Measurements from ENCODE around the gene WNK2.
"Not testable (repeated sequence)": the region's sequence is repeated elsewhere in the genome, so short reads cannot be mapped to it uniquely, and the experiment has no call there.

The WNK2 gene

DNA sequence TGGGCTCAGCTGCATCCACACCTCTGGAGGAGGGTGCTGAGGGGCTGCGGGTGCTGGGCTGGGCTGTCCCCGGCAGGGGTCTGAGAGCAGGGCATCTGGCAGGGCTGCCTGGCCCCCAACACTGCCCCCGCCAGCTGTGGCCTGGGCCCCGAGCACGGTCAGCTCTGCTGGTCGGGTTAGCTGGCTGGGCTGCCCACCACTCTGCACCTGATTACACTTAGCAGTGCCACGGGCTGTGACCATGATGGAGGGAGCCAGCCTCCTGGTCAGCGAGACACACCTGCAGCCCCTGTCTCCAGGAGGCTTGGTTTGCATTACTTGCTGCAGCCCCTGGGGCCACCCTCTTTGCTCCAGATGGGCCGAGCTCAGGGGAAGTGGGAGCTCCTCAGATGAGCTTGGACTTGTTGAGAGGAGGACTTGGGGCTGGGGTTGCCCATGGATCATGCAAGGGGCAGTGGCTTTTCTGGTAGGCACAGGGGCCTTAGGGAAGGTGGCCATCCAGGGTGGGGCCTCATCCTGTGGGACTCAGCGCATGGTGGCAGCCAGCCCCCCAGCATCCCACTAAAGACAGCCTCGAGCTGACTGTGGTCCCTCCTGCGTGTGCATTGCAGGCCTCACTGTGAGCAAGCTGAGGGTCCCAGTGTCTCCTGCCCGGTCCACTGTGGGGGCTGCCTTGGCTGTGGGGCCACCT, 135.5 kb downstream of the WNK2 start:
- no peak for DNase-seq

DNA sequence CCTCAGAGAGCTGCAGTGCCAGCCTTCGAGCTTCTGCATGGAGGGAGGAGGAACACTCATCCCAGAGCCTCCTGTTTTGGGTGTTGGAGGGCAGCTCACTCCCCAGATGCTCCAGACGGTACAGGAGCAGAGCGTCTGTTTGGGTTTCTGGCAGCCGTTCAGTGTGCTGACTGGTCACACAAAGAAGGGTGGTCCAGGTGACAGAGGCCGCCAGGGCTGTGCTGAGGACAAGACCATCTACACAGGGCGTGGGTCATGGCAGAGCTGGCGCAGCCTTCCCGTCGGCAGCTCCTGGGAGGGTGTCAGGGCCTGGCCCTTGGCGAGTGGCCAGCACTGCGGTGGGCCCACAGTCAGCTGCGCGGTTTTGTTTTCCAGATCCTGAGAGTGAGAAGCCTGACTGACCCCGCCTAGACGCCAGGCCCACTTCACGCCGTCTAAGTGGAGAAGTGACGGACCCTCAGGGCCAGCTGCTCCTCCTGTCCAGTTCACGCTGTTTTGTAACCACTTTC, 136.1 kb downstream of the WNK2 start:
- no peak for DNase-seq

GRCh38 chr9:93320591-93321219, 136.8 kb downstream of the WNK2 start:
- DNase-seq: no peak

DNA sequence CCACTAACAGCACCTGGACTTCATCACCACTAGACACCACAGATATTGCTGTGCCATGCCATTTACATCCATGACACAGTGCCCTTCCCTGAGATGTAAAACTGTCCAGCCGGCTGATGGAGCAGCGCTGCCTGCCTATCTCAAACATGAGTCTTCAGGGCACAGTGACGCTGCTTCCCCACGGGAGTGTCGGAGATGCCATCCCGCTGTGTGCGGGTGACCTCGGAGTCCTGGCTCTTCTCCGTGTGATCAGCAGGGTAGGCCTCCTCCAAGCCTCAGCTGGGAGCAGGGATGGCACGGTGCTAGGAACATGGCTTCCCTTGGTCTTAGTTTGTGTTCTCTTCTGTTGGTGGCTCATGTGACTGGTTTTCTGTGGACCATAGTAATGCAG, 137.3 kb downstream of the WNK2 start:
- DNase-seq: no peak

DNA sequence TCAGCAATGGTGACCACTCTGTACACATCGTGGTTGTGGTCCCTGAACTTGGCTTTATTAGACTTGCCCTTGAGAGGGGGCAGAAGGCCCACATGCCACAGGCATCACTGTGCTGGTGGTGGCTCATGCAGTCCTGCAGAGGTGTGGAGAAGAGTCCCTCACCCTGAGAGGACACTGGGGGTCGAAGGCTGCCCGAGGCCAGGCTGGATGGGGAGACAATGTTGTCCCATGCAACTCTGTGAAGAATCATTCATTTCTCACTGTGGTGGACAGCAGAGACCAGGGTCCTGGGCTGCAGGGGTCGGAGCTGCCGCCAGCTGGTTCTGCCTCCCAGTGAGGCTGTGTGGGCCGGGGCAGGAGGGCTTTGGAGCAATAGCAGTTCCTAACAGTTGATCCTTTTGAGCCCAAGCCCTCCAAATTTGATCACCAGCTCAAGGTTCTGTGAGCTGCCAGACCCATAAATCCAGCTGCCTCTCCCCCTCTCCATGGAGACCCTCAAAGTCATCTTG, 139.6 kb downstream of the WNK2 start:
- DNase-seq: not testable (repeated sequence)

DNA sequence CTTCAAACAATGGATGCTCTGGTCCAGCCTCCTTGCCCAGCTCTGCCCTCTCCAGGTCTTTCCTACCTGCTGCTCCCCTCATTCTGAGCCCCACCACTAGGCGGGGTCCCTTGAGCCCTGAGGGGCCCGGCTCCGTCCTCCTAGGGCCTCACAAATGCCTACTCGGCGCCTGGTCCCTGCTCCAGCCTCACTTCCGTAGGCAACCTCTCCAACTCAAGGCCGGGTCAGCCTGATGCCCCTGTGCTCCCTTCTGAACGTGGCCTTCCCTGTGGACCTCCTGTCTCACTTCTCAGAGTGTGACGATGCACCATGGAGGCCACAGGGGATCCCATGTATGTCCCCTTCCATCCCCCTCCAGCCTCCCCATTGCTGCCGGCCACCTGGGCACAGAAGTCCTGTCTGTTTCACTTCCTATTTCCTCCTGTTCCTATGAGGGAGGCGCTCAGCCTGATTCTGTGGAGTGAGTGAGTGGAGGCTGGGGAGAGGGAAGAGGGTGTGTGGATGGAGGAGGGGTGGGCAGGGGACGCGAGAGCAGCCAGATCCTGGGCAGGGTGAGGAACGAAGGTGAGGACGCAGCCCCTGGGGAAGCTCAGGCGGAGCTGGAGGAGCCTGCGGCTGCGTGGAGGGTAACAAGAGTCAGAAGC, 140.4 kb downstream of the WNK2 start:
- DNase-seq: no peak

GRCh38 chr9:93325307-93326035, 141.5 kb downstream of the WNK2 start:
- DNase-seq: no peak

GRCh38 chr9:93326056-93326455, 142.1 kb downstream of the WNK2 start:
- DNase-seq: no peak

DNA sequence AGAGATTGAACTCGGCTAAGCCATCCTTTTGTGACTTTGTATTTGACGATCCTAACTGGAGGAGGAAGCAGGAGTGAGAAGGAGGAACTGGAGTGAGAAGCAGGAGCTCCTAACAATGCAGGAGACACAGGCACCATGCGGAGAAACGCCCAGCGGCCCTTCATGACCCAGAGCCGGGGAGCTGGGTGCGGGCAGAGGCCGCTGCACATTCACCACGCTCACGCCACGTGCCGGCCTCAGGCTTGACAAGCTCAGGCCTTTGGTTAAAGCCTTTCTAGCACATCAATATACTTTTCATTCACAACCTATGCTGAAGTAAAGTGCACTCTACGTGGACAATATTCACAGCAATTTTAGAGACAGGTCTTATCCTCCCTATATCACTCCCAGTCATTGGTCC, 142.7 kb downstream of the WNK2 start:
- DNase-seq: no peak

DNA sequence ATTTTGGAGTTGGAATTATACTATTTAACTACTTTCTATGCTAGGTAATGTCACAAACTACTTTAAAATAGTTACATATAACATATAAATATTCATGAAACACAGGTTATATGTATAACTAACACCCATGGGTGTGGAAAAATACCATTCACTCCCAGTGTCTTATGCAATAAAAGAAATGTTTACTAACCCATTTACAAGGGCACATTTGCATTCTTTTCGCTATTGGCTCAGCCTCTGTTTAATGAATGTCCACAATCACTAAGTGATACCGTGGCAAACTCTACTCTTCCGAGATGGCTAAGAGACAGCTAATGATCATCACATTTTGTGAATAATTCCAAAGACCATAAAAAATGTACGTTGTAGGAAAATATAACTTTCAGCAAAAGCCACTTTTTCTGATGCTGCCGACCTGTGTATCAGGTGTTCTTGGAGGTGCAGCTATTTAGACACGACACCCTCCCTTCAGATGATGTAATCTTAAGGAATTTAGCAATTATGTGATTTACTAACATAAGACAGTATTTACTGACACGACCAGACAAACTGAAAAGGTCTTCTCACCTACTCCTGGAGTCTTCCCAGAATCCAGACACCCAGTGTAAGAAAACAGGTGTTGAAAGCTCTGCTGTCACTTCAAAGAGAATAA, 145.8 kb downstream of the WNK2 start:
- no peak for DNase-seq

DNA sequence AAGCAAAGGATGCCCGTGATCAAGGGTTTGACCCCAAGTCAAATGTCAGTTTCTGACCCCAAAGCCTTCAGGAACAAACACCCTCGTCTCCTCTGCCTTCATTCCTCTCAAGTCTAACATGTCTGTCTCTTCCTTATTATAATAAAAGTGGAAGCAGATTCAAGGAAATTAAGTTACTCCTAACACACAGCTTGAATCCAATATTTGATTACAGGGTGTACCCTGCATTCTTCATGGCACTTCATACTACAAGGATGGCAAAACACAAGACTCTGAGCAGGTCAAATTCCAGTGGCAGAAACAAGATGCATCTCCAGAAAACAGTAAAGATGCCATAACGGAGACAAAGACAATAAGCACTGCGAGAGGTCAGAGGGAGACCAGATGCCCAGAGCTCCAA, 148.4 kb downstream of the WNK2 start:
- DNase-seq: no peak

DNA sequence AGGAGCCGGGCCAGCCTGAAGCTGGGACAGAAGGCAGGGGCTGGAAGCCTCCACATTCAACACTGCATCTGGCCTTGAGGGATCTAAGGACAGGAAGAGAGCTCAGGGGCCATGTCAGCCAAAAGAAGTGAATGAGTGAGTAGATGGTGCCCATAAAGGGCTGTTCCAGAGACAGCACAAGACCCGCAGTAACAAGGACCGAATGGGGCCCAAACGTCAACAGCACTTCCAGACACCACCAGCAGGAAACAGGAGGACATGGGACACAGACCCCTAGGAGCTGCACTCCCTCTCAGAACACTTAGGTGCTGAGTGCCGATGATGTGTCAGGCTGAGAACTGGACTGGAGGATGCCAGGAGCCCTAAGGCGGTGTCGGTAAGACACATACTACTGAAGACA, 152.8 kb downstream of the WNK2 start:
- no peak for DNase-seq

- DNase-seq: not testable (repeated sequence)
Observed at GRCh38 chr9:93338196-93338595, 154.3 kb downstream of the WNK2 start.

DNA sequence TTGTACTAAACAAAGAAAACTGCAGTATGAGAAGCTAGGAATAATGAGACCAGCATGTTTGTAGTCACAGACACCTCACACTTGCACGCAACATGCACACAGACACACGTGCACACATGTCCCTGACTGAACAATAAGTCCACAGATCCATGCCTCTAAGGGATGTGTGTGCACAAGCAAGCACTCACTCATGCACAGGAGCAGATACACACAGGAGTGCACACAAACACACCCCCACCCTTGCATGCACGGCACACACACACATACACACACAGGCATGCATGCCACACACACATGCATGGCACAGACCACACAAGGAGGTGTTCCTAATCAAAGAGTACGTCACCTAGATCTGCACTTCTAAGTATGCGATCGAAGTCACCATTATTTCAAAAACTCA, 156.2 kb downstream of the WNK2 start:
- DNase-seq: no peak

DNA sequence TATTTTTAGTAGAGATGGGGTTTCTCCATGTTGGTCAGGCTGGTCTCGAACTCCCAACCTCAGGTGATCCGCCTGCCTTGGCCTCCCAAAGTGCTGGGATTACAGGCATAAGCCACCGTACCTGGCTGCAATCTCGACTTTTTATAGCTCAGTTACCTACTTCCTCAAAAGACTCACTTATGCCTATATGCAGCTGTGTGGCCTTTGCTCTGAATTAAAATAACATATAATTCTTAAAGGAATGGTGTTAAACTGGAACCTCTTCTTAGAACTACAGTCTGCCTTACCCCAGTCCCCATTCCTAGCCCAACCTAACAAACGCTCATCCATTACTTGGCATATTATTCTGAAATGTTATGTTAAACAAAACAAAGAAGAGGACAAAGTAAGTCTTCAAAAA, 157.9 kb downstream of the WNK2 start:
- not testable (repeated sequence) for DNase-seq

DNA sequence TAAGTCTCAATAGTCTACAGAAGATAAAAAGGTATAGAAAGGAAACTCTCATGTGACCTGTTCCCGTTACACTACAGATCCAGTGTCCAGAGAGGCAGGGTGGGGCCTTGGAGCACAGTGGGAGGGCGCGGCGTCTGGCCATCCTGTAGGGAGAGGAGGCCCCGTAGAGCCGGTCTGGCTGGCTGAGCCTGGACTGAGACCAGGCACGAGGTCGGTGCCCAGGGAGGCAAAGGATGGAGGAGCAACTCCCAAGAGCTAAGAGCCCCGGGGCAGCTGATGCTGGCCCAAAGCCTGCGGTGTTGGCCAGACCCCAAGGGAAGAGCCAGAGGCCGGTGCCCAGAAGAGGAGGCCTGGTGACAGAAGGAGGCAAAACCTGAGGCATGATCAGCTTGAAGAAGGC, 158.5 kb downstream of the WNK2 start:
- DNase-seq: not testable (repeated sequence)

- DNase-seq: no peak
Observed at GRCh38 chr9:93343663-93344062, 159.7 kb downstream of the WNK2 start.

DNA sequence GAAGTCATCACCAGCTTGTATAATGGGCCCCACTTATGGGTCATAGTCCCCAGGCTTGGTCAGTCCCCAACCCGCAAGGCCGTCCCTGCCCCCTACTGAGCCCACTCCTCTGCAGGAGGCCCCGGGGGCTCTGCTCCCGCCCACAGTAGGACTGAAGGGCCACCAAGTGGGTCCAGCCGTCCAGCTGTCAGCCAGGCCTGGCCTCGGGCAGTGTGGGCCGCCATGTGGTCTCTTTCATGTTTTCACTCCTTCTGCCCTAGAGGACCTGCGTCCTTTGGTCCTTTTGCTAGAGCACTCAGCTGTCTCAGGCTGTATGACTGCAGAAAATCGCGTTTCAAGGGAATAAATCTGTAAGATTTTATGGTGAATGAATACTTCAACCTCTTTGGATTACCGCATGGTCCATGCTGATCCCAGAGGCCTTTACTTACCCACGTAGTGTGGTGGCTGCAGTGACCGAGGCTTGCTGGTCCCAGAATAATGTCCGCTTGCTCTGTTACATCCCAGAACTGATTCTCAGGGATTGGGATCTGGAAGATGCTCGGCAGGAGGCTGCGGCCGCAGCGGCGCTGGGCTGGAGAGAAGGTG, 161.8 kb downstream of the WNK2 start:
- DNase-seq: no peak

- no peak for DNase-seq
Observed at GRCh38 chr9:93346231-93347112, 162.5 kb downstream of the WNK2 start.

DNA sequence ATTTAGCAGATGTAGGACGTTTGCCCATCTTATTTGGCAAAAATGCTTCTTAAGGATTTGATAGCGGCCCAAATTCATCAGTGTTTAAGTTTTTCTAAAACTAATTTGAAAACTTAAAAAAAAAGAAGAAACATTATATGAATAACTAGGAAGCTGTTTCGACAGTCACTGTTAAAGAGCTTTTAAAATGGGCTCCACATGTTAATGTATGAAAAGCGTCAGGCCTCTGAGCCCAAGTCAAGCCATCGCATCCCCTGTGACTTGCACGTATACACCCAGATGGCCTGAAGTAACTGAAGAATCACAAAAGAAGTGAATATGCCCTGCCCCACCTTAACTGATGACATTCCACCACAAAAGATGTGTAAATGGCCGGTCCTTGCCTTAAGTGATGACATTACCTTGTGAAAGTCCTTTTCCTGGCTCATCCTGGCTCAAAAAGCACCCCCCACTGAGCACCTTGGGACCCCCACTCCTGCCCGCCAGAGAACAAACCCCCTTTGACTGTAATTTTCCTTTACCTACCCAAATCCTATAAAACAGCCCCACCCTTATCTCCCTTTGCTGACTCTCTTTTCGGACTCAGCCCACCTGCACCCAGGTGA, 163.5 kb downstream of the WNK2 start:
- not testable (repeated sequence) for DNase-seq
